Smooth muscle cell (in vitro differentiated cells): ENCODE results near the gene PTTG1. TPM values are rescaled to one million over a fixed set of nuclear protein-coding genes. Genes with fewer than 3 reads are reported as not detected.

Experiments used
- DNase-seq: peaks from one replicate; lab custom pipeline; 2025; ENCODE audit not compliant: unreplicated experiment; lab: John Stamatoyannopoulos, UW
- H2AFZ ChIP-seq: fragments of 200-600 bp; sonication (generic); 2 replicates; pipeline ENCODE4 v1.6.0; 2016; ENCODE audit warnings: antibody characterized with exemption, low read depth, mild to moderate bottlenecking
- H3F3A ChIP-seq: fragments of 200-600 bp; sonication (generic); 2 replicates; pipeline ENCODE4 v1.6.0; 2017; ENCODE audit warnings: antibody characterized with exemption, low read depth
- H3K27ac ChIP-seq: fragments of 200-600 bp; sonication (generic); 2 replicates; pipeline ENCODE4 v1.5.1; 2016; ENCODE audit warnings: low read depth, mild to moderate bottlenecking
- H3K27me3 ChIP-seq: fragments of 200-600 bp; sonication (generic); 2 replicates; pipeline ENCODE4 v1.6.1; 2016; ENCODE audit warnings: low read depth, mild to moderate bottlenecking
- H3K36me3 ChIP-seq: fragments of 200-600 bp; sonication (generic); 2 replicates; pipeline ENCODE4 v1.5.1; 2016; ENCODE audit warnings: low read depth
- H3K4me1 ChIP-seq: fragments of 200-600 bp; sonication (generic); 2 replicates; pipeline ENCODE4 v1.5.1; 2016; ENCODE audit warnings: low read depth
- H3K4me2 ChIP-seq: fragments of 200-600 bp; sonication (generic); 2 replicates; pipeline ENCODE4 v1.6.0; 2016; ENCODE audit warnings: mild to moderate bottlenecking
- H3K4me3 ChIP-seq: fragments of 200-600 bp; sonication (generic); 2 replicates; pipeline ENCODE4 v1.5.1; 2016; ENCODE audit warnings: mild to moderate bottlenecking
- H3K79me2 ChIP-seq: fragments of 200-600 bp; sonication (generic); 2 replicates; pipeline ENCODE4 v1.6.0; 2016; ENCODE audit warnings: low read depth, mild to moderate bottlenecking
- H3K9ac ChIP-seq: fragments of 200-600 bp; sonication (generic); 2 replicates; pipeline ENCODE4 v1.6.0; 2016; ENCODE audit warnings: low read depth
- H3K9me3 ChIP-seq: fragments of 200-600 bp; sonication (generic); replicated peaks from 2 replicates; pipeline ENCODE4 v1.5.1; 2016; ENCODE audit warnings: low read depth
- H4K20me1 ChIP-seq: fragments of 200-600 bp; sonication (generic); 2 replicates; pipeline ENCODE4 v1.6.0; 2016; ENCODE audit warnings: low read depth
- CTCF ChIP-seq: fragments of 200-600 bp; sonication (generic); IDR thresholded peaks from 2 replicates; pipeline ENCODE4 v1.5.1; 2017; ENCODE audit warnings: borderline replicate concordance, mild to moderate bottlenecking, antibody characterized with exemption; ENCODE audit not compliant: insufficient read depth, poor library complexity, severe bottlenecking
- WGBS: methylation state at CpG from one replicate; pipeline ENCODE4 v1.1.7; 2016; ENCODE audit warnings: low lambda C conversion rate; 5-methylcytosine and 5-hydroxymethylcytosine counted together
- polyA plus RNA-seq: library from polyadenylated mRNA; unstranded; fragments of >200 nt; fragmentation: Nextera tagmentation; extraction: Ambion mirVana; gene quantifications from 2 replicates; pipeline ENCODE4 v1.2.1, GENCODE V29; 2016
- total RNA-seq: library from RNA; depleted of rRNA; stranded (reverse); fragments of >200 nt; gene quantifications from 2 replicates; pipeline ENCODE4 v1.2.3, GENCODE V29; 2014

Gene PTTG1
- total and polyA plus RNA-seq, 2 experiments from 2014 or later: 92.3 to 98.7 TPM

GRCh38 chr5:160469156-160470144, 47.8 kb downstream of the PTTG1 start:
- H3K27ac ChIP-seq: peak overlapping the region; percentile 86
- WGBS: 75% methylated on average over 20 of the region's 20 CpGs
- H4K20me1 ChIP-seq: peaks cover 14% of the 10 kb centered on the region
- H3K79me2 ChIP-seq: peaks cover 59% of the 10 kb centered on the region
- TF ChIP-seq CTCF: no peak
- no peak overlapping the region for H2AFZ ChIP-seq
- DNase-seq: no peak
- H3K27me3 ChIP-seq: no peaks in the 10 kb centered on the region
- peak overlapping the region; percentile 85 for H3K4me2 ChIP-seq
- H3F3A ChIP-seq: peaks cover 9% of the 10 kb centered on the region
- H3K36me3 ChIP-seq: no peaks in the 10 kb centered on the region
- H3K4me3 ChIP-seq: peak overlapping the region; percentile 42
- peak overlapping the region; percentile 42 for H3K9ac ChIP-seq
- H3K9me3 ChIP-seq: no peaks in the 10 kb centered on the region
- peaks cover 15% of the 10 kb centered on the region for H3K4me1 ChIP-seq

DNA sequence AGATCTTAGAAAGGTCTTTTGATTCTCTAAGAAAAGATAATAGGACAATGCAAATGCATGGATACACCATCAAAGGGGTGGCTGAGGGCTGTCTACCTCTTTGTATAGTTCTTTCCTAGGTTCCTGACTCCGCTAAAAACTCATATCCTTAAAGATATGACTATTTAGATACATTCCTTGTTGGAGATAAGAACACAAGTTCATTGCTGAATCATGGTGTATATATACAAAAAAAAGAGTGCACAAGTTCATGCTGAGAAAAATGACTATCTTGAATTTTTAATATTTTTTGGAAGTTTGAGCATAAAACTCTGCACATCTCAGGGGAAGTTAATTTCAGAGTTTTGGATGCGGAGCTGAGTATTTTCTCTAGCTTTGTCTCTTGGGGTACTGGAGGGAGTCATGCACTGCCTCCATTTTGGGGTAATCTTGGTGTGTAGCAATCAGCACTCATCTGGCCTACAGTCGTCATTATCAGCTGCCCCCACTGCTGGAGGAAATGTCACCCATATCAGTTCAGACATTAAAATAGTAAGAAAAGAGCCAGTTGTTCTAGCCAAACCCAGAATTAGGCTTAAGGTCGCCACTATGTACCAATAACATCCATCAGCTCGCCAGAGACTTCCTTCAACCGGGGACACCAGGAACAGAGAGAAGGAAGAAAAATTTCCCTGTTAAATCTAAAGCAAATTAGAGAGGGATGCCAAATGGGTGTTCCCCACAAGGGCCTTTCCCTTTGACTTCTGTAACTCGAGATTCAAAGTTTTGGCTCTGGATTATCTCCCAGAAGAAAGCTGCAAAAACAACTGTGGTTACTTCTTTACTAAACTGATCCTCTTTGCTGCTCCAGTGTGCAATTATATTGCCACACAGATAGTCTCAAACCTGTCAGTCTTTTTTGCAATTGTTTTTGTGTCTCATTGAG, 49.0 kb downstream of the PTTG1 start:
- peaks cover 3% of the 10 kb centered on the region for H3F3A ChIP-seq
- no peak overlapping the region for H2AFZ ChIP-seq
- peaks cover 71% of the 10 kb centered on the region for H3K79me2 ChIP-seq
- H4K20me1 ChIP-seq: peaks cover 20% of the 10 kb centered on the region
- peak overlapping the region; percentile 42 for H3K4me3 ChIP-seq
- H3K27me3 ChIP-seq: no peaks in the 10 kb centered on the region
- no peak for TF ChIP-seq CTCF
- H3K4me1 ChIP-seq: peaks cover 15% of the 10 kb centered on the region
- H3K36me3 ChIP-seq: no peaks in the 10 kb centered on the region
- H3K27ac ChIP-seq: peak overlapping the region; percentile 86
- 33% methylated on average over 7 of the region's 7 CpGs for WGBS
- H3K9ac ChIP-seq: peak overlapping the region; percentile 42
- no peak for DNase-seq
- peak overlapping the region; percentile 85 for H3K4me2 ChIP-seq
- H3K9me3 ChIP-seq: no peaks in the 10 kb centered on the region

DNA sequence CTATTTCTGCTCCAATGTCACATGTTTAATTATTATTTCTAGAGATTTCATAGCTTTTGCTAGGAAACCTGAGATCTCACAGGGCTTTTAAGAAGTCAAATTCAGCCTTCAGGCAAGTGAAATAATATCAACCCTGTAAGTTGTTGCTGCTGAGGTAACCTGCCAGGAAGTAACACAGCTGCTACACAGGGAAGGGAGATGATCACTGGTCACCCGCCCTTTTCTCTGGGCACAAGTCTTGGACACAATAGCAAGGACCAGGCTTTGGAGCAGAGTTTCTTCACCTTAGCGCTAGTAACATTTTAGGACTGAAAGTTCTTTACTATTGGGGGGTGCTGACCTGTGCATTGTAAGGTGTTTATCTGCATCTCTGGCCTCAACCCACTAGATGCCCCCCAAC, 50.1 kb downstream of the PTTG1 start:
- no peaks in the 10 kb centered on the region for H3K9me3 ChIP-seq
- peak overlapping the region; percentile 85 for H3K4me2 ChIP-seq
- peaks cover 3% of the 10 kb centered on the region for H3F3A ChIP-seq
- no peak for TF ChIP-seq CTCF
- no peaks in the 10 kb centered on the region for H3K27me3 ChIP-seq
- no peak overlapping the region for H2AFZ ChIP-seq
- no peak overlapping the region for H3K9ac ChIP-seq
- no peaks in the 10 kb centered on the region for H3K36me3 ChIP-seq
- peak overlapping the region; percentile 42 for H3K4me3 ChIP-seq
- no peak for DNase-seq
- H3K27ac ChIP-seq: no peak overlapping the region
- H4K20me1 ChIP-seq: peaks cover 27% of the 10 kb centered on the region
- H3K79me2 ChIP-seq: peaks cover 82% of the 10 kb centered on the region
- H3K4me1 ChIP-seq: peaks cover 15% of the 10 kb centered on the region
- 95% methylated on average over 2 of the region's 2 CpGs for WGBS
